ENCODE results near the gene SCAMP1.

- TF ChIP-seq POLR2A (IDR thresholded peaks at IDR 0.05; ENCODE audit: low read length) (no peak), GATA1 (IDR thresholded peaks at IDR 0.05; ENCODE audit: low read depth, low read length) (no peak)
Measured at GRCh38 chr5:78407458-78407857, 47.0 kb downstream of the SCAMP1 start.
